Stimulated activated CD8-positive, alpha-beta memory T cell treated with anti-CD3 and anti-CD28 coated beads, Interleukin-4, amount 100 ng/mL, for 24 hours (primary cell): ENCODE data around the gene PEX11A.
"Not testable (repeated sequence)": the region's sequence is repeated elsewhere in the genome, so short reads cannot be mapped to it uniquely, and the experiment has no call there.

Source experiments
- DNase-seq: peaks from one replicate; pipeline ENCODE4 v3.0.0-alpha.2; 2020; ENCODE audit warnings: low read depth

Gene PEX11A, protein sequence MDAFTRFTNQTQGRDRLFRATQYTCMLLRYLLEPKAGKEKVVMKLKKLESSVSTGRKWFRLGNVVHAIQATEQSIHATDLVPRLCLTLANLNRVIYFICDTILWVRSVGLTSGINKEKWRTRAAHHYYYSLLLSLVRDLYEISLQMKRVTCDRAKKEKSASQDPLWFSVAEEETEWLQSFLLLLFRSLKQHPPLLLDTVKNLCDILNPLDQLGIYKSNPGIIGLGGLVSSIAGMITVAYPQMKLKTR

DNA sequence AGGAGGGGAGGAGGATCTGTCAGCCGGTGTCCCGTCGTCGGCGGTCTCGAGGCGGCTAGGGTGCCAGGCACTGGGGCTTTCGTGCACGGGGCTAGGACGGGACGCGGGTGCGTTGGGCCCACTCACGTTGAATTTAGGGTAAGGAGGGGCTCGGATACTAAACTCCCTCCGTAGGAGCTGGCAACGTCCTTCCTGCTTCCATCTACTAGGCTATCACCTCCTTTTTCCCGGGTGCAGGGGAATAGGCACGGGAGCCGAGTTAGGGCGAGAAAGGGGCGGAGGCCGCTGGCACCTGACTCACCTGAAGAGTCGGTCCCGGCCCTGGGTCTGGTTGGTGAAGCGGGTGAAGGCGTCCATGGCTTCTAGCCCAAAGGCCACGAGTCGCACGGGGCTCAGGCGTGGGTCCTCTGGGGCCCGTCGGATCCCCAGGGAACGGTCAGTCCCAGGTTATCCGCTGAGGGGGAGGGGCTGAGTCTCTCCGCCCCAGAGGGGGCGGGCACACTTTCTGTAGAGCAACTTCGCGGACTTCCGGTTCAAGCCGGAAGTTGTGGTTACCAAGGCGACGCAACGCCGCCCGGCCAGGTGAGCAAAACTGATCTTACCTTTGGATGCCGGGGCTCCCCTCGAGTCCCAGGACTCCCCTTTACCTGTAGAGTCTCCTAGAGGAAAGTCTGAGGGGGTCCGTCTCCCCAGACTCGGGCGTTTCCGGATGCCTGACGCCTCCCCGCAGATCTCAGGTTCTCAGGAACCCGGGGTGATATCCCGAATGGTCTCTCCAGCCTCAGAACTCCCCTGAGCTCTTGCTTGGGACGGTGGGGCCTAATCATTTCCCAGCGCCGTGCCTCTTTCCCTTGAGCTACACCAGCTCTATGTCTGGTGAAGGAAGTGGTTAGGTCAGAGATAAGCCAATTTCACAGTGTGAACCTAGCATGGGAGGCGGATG is at the start of gene PEX11A, which contains the start of gene WDR93:
PEX11A (minus strand) TSS at position 479 of the 943 bp plus-strand sequence; CDS start at position 357, 122 bp downstream.
WDR93 (plus strand) TSS at position 536 of the 943 bp plus-strand sequence. CDS start 10,936 bp downstream, outside the sequence.
- peak; percentile 58 for DNase-seq

DNA sequence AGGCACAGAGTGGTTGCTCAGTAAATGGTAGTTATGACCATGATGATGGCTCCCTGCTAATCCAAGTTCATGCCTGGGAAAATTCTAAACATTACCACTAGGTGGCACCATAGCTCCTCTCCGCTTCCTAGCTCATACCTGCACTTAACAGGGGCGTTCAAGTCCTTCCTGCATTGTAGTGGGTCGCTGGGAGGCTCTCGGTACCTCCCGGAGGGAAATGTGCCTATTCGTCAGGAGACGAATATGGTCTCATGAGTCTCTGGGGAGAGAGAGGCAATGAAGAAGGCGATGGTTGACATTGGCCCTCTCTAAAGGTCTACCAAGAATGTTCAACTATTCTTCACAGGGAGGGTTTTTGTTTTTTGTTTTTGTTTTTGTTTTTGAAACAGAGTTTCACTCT is 49.6 kb upstream of the PEX11A start:
- DNase-seq: peak; percentile 25

DNA sequence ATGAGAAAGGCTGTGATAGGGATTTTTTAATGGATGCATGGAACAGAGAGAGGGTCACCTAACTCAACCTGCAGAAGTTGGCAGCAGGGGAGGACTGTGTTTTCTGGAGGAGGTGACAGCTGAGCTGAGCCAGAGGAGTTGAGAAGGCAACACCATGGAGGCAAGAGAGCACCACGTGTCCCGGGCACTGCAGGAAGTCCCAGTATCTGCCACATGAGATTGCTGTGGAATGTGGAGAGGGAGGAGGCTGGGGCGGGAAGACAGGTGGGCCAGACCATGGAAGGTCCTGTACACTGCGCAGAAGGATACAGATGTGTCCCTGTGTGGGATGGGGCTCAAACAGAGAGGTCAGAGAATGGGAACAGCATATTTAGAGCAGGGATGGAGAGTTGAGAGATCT is 45.2 kb upstream of the PEX11A start:
- DNase-seq: no peak

DNA sequence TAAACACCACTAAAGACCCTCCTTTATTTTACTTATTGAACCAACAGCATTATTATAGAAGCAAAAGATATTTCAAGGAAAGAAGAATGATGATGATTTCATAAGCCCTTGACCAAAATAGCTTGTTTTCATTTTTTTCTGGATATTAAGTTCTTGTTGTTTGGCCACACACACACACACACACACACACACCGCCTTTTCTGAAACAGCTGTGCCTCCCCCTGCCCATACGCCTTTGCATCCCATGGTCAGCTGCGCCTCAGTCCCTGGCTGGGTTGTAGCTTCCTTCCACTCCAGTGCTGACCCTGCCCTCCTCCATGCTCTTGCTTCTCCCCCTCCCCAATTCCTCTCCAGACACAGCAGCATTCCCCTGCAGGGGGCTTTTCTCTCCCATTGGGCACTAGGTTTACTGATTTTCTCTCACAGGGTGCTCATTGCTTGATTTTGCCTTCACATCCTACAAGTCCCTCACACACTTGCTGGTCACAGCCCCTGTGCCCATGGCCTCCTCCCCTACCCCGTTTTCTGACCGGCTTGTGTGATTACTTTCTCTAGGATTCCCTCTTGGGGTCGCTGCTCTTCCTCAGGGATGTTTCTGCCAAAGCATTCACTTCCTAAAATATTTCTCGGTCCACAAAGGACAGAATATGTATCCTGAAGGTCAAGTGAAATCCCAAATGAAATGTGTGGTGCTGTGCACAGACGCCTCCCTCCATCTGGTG is 42.1 kb upstream of the PEX11A start:
- no peak for DNase-seq

DNA sequence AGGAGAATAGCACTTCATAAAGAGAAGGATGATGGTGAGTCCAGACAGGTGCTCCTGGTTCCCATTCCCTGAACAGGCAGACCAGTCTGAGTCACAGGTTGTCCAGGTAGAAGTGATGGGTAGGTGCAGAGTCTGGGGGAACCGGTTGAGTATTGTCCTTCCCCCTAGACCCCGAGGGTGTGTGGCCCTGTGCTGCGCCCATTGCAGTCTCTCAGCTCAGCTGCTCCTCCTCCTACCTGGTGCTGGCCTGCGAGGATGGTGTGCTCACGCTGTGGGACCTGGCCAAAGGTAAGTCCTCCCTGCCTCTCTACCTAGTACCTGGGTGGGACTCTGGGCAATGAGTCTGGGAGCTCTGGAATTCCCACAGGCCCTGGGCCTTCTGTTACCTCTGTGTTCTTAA is 40.7 kb upstream of the PEX11A start:
- no peak for DNase-seq

DNA sequence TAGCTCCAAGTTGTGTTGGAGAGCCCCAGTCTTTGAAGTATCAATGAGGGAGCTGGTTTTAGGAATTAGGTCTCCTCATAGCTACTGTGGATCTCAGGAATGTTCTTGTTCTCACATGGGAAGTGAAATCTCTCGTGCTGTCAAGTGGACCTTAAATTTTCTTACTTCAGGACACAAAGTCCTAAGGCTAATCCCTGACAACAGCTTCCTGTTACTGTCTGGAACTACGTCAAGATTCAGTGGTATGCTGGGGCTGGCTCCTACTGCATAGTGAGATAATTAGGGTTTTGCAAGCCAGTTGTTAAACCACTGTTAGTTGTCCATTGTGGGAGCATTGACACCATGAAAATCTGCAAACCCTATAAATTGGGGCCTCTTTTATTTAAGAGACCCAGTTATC is 37.7 kb upstream of the PEX11A start:
- DNase-seq: no peak

DNA sequence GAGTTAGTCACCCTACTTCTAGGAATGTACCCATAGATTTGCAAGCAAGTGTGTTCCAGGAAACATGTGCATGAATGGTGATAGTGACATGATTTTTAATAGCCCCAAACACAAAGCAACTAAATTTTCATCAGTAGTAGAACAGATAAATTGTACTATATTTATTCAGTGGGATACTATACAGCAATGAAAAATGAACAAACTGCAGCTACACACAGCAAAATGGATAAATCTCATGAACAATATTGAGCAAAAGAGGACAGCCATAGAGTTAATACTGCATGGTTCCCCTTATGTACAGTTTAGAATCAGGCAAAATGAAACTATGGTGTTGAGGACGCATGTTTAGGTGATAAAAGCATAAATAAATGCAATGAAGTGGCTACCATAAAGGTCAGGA is 34.5 kb upstream of the PEX11A start:
- no peak for DNase-seq

DNA sequence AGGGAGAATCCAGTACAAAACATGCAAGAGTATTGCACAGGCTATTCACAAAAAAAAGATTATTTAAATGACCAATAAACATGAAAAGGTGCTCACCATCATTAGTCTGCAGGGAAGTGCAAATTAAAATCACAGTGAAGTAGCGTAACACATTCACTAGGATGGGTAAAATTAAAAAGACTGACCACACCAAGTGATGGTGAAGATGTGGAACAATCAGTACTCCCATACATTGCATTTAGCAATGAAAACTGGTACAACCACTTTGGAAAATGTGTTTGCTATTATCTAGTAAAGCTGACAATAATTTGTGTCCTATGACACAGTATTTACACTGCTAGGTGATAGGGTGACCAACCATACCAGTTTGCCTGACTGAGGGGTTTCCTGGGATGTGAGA is 34.1 kb upstream of the PEX11A start:
- DNase-seq: no peak

DNA sequence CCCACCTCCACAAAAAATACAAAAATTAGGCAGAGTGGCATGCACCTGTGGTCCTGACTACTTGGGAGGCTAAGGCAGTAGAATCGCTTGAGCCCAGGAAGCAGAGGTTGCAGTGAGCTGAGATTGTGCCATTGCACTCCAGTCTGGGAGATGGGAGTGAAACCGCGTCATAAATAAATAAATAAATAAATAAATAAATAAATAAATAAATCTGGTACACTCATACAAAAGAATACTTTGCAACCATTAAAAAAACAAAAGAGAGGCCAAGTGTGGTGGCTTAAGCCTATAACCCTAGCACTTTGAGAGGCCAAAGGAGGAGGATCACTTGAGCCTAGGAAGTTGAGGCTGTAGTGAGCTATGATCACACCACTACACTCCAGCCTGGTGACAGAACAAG is 32.5 kb upstream of the PEX11A start:
- DNase-seq: no peak

DNA sequence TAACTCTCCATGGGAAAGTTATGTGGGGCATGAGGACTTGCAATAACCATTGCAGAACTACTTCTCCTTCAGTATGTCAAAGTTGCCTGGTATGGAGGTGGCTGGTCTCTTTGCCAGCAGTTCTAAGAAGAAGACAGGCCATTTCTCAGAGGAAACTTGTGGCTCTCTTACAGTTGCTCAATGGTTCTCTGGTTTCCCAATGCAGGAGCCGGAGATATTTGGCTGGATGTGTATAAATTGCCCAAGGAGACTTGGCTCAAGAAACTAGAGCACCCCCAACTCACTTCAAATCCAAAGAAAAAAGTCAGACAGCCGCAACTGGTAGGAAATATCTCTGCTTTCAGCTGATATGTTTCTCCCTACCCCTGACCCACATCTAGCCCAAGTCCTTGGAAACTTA is 24.2 kb upstream of the PEX11A start:
- DNase-seq: no peak

DNA sequence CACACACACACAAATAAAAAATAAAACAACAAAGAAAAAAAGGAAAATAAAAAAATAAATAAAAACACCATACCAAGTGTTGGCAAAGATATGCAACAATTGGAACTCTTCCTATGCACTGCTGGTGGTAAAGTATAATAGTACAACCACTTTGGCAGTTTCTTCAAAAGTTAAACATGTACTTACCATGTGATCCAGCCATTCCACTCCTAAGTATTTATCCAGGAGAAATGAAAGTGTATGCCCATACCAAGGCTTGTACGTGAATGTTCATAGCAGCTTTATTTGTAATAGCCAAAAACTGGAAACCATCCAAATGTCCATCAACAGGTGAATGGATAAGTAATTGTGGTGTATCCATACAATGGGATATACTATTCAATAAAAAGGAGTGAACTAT is 17.0 kb upstream of the PEX11A start:
- DNase-seq: no peak

DNA sequence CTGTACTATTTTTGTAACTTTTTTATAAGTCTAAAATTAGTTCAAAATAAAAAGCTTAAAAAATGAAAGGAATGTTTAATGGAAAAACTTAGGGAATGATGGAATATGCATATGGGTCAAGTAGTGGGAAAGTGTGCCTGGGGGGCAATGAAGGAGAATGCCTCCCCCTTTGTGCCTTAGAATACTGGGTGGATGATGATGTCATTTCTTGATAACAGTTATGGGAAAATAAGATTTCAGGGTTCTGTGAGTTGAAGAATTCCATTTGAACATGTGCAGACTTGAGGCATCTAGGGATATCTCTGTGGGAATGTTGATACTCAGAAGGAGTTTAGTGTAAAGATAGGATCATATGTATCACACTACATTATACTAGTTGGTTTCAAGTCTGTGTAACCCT is 13.9 kb upstream of the PEX11A start:
- no peak for DNase-seq

DNA sequence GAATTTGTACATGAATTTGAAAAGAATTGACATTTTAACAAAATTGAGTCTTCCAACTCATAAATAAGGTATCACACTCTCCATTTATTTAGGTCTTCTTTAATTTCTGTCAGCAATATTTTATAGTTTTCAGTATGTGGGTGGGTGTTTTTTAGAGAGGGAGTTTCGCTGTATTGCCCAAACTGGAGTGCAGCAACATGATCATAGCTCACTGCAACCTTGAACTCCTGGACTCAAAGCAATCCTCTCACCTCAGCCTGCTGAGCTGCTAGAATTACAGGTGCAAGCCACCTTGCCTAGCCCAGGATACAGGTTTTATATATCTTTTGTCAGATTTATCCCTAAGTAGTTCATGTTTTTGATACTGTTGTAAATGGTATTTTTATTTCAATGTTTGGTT is 4.6 kb upstream of the PEX11A start:
- no peak for DNase-seq

DNA sequence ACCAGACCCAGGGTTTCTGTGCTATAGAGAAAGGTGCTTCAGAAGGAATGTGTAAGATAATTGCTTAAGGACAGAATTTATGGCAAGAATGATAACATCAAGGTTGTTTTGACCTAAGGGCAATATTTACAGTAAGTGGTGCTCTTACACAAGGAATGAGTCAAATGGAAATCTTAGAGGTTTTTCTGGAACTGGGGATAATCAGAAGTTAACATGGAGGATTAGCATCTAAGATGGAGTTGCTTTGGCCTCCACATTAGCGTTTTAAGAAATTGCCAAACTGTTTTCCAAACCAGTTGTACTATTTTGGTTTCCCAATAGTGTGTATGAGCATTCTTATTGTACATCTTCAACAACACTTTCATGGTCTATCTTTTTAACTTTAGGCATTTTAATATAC is 3.1 kb upstream of the PEX11A start:
- no peak for DNase-seq

DNA sequence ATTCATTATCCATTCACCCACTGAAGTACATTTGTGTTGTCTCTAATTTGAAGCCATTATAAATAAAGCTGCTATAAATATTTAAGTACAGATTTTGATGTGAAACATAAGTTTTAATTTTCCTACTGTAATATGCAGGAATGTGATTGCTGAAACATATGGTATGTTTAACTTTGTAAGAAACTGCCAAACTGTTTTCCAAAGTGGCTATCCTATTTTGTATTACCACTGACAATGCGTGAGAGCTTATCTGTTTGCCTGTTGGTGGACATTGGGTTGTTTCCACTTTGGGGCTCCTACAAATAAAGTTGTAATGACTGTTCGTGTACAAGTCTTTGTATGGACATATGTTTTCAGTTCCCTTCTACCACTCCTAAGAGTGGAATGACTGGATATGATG is 2.5 kb upstream of the PEX11A start:
- DNase-seq: no peak

DNA sequence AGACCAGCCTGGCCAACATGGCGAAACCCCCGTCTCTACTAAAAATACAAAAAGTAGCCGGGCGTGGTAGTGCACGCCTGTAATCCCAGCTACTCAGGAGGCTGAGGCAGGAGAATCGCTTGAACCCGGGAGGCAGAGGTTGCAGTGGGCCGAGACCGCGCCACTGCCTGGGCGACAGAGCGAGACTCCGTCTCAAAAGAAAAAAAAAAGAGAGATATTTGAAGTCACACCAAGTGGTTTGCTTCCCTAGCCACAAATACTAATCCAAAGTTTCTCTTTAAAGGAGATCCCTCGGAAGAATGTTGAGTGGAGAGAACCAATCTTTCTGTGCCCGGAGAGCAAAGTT is 651 bp downstream of the PEX11A start:
- not testable (repeated sequence) for DNase-seq

DNA sequence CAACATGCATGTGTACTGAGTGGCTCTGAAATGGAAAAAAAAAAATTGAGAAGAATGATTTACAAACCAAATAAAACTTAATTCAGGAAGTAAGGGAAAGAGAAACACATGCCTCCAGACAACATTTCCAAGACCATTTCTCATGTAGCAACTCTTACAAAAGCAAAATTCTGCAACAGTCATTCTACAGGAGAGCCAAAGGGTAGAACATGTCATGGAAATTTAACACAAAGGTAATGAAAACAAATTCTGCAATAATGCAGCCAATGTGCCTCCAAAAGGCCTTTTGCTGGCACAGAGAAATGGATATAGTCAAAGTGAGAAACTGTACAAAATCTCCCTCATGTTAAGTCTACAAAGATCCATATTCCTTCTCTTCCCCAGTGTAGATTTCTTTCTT is 4.0 kb downstream of the PEX11A start:
- DNase-seq: no peak

DNA sequence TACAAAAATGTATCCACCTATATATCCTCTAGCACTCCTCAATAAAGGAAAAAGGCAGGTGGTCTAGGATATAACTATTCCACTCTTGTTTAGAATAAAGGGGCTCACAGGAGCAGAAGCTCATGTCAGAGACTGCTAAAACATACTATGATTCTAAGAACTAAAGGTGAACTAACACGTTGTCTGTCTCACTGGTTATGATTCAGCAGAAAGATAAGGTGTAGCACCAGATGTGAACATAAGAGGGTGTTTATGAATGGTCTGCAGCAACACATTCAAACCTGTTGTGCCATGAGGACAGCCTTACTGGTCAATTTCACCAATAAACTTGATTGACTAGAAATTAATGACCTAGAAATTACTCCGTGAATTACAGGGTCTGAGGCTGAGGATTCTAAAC is 4.6 kb downstream of the PEX11A start:
- no peak for DNase-seq

DNA sequence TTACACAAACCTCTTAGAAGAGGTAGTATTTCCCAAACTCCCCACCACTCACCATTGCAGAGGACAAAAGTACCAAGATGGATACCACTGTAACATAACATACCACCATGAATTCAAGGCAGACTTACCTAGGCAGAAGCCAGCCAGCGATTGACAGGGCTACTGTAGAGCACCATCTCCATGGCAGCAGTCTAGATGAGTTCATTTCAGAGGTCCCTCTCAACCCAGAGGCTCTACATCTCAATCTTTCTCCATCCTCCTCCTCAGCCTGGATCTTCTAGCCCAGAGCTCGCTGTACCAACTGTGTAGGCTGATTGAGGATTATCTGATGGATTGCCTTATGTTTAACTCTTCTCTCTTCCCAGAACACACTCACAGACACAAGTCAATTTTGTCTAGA is 9.4 kb downstream of the PEX11A start:
- DNase-seq: no peak

DNA sequence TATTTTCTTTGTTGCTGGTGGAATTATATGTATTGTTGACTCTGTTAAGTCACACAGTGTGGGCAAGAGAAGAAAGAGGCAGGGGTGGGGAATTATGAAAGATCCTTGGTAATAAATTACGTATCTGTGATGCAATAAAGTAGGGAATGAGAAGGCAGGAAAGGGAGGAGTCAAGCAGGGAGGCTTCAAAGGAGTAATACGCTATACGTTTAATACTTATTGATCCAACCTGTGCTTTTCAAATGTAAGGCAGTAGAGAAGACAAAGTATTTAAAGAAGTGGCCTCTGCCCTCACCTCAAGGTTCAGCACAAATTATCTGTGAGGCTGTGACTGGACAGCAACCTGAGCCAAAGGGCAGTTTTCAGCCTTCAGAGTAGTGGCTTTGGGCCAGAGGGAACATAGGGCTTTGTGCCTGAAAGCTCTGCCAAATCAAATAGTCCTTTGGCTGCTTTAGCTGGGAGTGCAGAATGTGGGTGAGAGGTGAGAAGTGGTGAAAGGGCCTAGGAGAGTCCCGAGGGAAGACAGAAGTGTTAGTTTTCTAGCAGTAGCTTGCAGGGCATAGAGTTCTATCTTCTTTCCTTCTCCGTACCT is 10.2 kb downstream of the PEX11A start:
- DNase-seq: no peak

DNA sequence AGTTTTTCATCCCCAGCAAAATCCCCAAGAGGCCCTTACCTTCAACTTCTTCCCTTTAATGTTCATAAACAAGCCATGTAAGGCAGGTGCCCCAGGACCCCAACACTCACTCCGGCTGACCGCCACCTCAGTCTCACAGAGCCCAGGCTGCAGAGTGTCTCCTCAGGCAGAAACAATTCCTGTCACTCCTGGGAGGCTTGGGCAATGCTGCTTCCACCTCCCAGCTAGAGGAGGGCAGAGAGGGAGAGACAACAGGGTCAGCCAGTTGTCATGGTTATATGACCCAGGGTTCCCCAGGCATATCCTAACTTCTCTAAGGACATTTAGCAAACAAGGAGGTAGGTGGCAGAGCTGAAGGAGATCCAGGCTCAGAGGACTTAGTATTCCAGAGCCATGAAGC is 11.3 kb downstream of the PEX11A start, which contains the start of gene PLIN1:
PLIN1 (minus strand) TSS at position 156 of the 400 bp plus-strand sequence. CDS start 1,878 bp downstream, outside the sequence.
- DNase-seq: no peak

DNA sequence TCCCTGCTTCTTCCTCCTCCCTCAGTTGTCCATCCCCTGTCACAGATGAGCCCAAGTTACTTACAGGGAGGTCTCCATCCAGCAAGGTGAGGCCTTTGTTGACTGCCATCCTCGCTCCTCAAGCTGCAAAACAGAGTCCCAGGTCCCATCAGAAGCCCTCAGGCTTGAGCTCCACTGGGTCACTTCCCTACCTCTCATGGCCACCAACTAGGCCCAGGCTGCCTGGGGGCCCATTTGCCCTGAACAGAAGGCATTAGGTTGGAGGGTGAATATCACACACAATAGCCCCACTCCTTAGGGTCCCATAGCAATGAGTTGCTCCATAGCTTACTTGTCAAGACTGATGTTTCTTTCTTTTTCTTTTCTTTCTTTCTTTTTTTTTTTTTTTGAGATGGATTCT is 13.2 kb downstream of the PEX11A start:
- no peak for DNase-seq
